22Rv1 (cell line): Measurements from ENCODE around the gene PRR30.

Experiments used
- H3K27ac ChIP-seq: fragments of 450-650 bp; 2 replicates; pipeline ENCODE4 v1.5.1; 2017
- ZFX ChIP-seq: fragments of 450-650 bp; IDR thresholded peaks from 2 replicates; pipeline ENCODE4 v1.6.1; 2017; ENCODE audit warnings: antibody characterized with exemption, borderline replicate concordance
- TF ChIP-seq, protein P1 (sequence below): fragments of 450-650 bp; IDR thresholded peaks from 2 replicates; pipeline ENCODE4 v1.5.1; 2017; ENCODE audit warnings: mild to moderate bottlenecking

The PRR30 gene

DNA sequence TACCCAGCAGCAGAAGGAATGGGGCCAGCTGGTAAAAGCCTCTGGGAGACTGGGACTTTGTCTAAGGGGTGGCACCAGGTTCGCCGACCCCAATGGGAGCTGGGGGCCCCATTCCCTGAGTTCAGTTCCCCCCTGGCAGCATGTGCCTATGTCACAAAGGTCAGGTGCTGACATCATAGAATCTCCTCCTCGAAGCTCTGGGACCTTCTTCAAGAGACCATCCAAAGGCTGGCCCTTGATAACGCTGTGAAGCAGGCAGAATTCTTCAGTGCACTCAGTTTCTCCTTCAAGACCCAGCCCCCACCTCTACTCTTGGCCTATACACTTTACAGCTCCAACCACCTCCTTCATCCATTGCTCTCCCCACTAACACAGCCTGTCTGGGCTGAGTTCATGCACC lies at the start of gene PRR30:
PRR30 (minus strand) TSS at position 101 of the 400 bp plus-strand sequence. CDS start 1,081 bp downstream, outside the sequence.
- no peak within 1 kb of the TSS for H3K27ac ChIP-seq
- TF ChIP-seq, protein P1, sequence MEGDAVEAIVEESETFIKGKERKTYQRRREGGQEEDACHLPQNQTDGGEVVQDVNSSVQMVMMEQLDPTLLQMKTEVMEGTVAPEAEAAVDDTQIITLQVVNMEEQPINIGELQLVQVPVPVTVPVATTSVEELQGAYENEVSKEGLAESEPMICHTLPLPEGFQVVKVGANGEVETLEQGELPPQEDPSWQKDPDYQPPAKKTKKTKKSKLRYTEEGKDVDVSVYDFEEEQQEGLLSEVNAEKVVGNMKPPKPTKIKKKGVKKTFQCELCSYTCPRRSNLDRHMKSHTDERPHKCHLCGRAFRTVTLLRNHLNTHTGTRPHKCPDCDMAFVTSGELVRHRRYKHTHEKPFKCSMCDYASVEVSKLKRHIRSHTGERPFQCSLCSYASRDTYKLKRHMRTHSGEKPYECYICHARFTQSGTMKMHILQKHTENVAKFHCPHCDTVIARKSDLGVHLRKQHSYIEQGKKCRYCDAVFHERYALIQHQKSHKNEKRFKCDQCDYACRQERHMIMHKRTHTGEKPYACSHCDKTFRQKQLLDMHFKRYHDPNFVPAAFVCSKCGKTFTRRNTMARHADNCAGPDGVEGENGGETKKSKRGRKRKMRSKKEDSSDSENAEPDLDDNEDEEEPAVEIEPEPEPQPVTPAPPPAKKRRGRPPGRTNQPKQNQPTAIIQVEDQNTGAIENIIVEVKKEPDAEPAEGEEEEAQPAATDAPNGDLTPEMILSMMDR = no peak
- no peak for TF ChIP-seq ZFX

DNA sequence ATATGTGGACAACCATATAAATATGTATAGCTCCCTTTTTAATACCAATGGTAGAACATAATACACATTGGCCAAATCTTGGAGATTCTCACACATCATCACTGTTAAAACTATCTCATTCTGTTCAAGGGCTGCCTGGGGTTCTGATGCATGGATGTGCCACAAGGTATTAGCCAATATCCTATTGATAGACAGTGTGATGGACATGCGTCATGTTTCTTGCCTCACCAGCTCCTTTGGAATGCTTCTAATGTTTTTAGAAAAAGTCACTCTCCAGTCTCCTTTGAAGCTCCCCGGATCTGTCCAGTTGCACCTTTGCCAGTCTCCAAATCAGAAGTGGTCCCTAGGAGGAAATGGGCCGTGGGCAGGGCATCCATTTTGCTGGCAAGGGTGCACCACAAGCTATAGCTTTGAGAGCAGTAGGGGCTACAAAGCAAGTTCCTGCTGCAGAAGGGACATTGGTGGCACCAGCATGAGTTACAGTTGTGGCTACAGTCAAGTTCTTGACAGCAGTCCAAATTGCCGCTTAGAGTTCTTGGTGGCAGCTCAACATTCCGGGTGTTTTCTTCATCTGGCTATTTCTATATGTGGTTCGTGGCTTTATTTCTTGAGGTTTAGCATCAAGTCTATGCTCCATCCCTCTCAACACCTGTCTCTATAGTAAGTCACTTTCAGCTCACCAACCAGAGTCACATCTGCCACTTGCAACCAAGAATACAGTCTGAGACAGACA lies 47.6 kb upstream of the PRR30 start:
- no peak overlapping the region for H3K27ac ChIP-seq
- TF ChIP-seq, protein P1 = no peak

DNA sequence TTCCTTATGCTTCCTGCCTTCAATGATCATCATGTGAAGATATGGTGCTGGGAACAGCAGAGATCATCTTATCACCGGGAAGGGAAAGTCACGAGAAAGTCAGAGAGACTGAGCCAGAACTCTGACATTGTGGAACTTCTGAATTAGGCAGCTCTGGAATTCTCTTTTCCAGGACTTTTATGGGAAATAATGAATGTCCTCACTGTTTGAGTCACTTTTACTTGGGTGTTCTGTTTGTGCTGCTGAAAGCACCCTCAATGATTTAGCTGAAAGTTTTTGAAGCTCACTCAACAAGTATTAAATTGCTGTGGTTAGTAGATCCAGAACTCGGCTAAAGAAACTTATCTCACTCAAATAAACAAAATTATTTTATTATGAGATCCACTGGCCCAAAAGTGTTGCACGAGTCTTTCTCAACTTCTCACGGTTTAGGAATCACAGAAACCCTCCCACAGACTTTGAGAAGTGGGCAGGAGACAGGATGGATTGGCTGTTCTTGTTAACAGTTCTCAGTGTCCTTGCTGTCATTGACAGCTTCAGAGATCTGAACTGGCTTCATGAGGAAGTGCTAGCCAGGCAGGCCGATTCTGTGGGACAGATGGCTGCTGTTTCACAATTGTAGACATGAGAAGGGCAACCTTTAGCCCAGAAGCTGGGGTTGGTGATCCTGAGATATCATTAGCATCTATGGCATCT lies 46.3 kb upstream of the PRR30 start:
- TF ChIP-seq, protein P1 = no peak
- no peak for TF ChIP-seq ZFX
- no peak overlapping the region for H3K27ac ChIP-seq

DNA sequence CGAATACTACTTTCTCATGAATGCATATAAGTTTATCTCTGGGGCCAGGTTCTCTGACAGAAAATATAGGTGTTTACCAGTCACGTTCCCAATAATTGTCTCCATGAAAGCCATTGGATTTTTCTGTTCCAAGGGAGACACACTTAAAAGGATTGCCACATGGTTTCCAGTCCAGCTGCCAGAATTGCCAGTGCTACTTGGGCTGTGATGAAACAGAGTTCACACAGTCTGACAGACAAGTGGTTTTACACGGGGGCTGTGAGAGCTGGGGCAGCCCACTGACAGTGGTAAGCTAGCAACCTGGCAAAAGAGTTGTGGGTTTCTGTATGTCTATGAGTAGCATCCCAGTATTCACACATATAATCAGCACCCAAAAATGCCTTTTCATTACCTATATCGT lies 44.9 kb upstream of the PRR30 start:
- TF ChIP-seq ZFX = no peak
- TF ChIP-seq, protein P1 = no peak
- no peak overlapping the region for H3K27ac ChIP-seq

DNA sequence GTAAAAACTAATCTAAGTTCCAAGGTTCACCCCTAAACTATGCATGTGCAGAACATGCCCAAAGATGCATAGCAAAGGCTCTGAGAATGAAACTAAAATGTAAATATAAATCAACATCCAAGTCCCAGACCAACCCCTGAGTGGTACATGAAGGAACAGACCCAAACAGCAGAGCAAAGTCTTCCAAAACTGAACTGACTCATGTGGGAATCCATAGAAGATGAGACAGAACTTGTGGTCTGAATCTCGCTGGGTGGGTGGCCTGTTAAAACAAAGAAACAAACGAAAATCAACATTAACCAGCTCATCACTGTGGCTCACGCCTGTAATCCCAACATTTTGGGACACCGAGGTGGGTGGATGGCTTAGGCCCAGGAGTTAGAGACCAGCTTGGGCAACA lies 43.1 kb upstream of the PRR30 start:
- H3K27ac ChIP-seq = no peak overlapping the region
- no peak for TF ChIP-seq ZFX
- TF ChIP-seq, protein P1 = no peak

DNA sequence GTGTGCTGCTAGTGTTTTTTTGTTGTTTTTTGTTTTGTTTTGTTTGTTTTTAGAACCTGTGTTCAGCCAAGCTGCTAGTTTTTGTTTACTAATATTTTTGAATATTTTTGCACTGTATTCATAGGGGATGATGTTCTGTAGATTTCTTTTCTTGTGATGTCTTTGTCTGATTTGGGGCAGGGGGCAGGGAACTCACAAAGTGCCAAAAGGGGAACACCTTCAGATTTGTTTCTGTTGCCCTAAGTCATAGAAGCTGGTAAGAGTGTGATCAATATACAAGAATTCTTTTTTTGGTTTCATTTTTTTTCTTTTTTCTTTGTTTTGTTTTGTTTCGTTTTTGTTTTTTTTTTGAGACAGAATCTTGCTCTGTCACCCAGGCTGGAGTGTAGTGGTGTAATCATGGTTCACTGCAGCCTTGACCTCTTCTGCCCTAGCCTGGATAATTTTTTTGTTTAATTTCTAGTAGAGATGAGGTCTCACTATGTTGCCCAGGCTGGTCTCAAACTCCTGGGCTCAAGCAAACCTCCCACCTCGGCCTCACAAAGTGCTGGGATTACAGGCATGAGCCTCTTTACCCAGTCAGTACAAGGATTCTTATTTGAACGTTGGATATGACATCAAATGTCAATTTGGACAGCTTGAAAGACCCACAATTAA lies 40.3 kb upstream of the PRR30 start:
- H3K27ac ChIP-seq = no peak overlapping the region
- TF ChIP-seq, protein P1 = no peak
- TF ChIP-seq ZFX = no peak

DNA sequence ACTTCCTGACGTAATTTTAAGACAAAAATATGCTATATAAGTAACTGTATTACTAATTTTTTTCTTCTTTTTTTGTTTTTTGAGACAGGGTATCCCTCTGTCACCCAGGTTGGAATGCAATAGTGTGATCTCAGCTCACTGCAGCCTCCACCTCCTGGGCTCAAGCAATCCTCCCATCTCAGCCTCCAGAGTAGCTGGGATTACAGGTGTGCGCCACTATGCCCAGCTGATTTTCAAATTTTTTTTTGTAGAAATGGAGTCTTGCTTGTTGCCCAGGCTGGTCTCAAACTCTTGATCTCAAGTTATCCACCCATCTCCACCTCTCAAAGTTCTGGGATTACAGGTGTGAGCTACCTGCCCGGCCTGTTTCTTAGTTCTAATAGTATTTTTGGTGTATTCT lies 39.3 kb upstream of the PRR30 start:
- TF ChIP-seq, protein P1 = no peak
- no peak for TF ChIP-seq ZFX

More for the DNA sequence above, 39.3 kb upstream of the PRR30 start:
- H3K27ac ChIP-seq = no peak overlapping the region
